Measurements from ENCODE around the gene HMCN1.
"Not testable (repeated sequence)": the region's sequence is repeated elsewhere in the genome, so short reads cannot be mapped to it uniquely, and the experiment has no call there.

The HMCN1 gene

DNA sequence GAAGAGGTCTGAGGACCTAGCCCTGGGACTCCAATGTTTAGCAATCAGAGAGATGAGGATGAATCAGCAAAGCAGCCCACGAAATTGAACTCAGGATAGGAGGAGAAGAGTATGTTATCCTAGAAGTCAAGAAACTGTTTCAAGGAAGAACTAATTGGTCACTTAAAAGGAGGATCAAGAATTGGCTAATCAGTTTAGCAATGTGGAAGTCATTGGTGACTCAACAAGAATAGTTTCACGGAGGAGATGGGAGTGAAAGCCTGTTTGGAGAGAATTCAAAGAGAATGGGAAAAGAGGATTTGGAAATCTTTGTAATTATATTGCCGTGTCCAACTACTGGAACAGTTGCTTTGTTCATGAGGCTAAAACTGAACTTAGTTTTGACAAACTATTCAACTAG lies 7.4 kb downstream of the HMCN1 start:
- DNase-seq (ENCODE audit: low spot score) = no peak

DNA sequence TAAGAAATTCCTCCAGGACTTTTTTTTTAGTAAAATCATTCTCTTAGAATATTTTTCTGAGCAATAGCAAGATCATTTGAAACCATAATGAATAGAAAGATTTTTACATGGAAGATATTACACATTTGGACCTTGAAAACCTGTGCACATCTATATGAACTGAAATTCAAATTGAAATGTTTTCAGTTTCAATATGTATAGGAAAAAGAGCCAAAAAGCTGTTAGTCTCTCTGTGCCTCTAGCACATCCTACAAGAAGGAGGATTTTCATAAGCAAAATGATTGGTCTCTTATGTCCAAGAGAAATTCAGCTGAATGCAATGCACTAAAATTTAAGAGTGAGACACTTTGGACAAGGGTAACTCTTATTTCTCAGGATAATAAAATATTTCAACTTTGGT lies 8.2 kb downstream of the HMCN1 start:
- no peak for DNase-seq (ENCODE audit: low spot score)

DNA sequence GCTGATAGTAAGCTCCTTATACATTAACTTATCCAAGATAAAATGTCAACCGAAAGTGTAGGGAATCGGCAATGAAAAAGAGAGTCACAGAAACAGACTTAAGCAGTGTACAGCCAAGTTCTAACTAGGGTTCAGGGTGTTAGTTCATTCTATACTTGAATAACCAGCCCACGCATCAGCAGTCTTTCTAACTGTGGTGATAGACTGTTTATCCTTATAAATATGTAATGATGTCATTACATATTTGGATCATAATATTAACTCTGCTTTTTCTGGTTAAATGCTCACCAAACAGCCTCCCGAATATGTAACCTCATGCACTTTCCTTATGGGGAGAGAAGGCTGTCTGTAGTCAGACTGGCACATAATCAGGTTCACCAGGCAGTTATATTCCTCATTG lies 11.0 kb downstream of the HMCN1 start:
- DNase-seq (ENCODE audit: low spot score) = no peak

DNA sequence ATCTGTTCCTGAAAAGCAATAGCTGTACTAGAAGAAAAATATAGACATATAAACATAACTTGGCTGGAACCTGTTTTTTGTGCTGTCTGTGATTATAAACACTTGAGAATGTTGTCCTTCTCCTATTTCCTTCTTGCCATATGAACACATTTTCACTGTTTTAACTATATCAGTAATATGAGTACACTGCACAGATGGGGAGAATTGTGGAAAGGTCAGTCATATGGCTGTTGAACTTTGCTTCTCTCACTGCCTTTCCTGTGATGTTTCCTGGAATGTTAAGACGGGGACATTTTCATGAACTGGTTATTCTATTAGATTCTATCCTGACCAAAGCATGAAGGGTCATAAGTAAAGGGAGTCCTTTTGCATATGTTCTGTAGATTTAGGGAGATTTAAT lies 24.9 kb downstream of the HMCN1 start:
- no peak for DNase-seq (ENCODE audit: low spot score)

DNA sequence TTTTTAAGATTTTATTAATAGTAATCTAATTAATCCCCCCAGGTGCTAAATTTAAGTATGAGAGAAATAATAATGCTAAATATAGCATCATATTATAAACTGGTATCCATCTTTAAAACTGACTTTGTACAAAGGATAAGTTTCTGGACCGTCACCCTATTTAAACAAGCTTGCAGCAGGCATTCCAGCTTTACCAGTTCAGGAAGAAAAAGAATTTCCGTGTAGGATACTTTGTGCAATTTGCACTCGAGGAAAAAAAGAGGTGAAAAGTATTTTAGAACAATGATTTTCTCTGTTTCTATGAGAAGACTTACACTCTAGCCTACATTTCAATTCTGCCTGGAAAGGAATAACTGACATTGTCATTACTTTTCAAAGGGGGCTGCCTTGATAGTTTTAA lies 27.6 kb downstream of the HMCN1 start:
- no peak for DNase-seq (ENCODE audit: low spot score)

DNA sequence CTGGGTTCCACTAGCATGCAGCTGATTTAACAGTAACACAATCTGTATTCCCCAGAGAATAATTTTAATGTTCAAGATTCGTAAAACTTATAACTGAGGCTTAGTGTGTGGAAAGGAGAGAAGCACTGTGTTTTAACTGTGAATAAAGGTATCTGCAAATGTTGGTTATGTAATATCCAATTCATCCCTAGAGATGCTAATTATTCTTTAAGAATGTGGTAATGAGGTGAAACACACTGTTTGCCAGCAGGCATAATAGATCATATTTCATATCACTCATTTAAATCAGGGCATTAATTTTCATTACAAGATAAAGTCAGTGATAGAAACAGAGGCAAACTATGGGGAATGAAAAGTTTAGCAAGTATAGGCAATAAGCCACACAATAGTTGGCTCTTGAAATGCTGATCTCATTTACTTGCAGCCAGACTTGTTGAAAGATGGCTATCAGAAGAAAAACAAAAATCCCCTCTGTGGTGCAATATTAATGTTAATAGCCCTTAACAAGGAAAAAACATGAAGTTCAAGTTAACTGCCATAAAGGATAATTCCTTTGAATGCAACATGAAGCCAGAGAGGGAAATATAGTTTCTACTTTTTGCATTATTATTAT lies 33.4 kb downstream of the HMCN1 start:
- no peak for DNase-seq (ENCODE audit: low spot score)

DNA sequence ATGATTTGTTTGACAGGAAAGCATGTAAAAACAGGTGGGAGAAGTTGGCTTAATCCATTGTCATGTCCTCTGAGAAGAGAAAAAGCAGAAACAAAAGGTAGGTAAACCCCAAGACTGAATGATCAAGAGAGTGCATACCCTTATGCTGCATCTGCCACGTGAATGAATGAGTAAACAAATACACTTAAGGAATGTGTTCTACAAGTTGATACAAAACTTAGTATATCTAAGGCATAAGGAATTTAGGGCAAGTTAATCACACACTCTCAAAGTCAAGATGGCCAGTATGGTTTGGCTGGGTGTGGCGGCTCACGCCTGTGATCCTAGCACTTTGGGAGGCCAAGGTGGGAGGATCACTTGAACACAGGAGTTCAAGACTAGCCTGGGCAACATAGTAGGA lies 34.2 kb downstream of the HMCN1 start:
- no peak for DNase-seq (ENCODE audit: low spot score)

DNA sequence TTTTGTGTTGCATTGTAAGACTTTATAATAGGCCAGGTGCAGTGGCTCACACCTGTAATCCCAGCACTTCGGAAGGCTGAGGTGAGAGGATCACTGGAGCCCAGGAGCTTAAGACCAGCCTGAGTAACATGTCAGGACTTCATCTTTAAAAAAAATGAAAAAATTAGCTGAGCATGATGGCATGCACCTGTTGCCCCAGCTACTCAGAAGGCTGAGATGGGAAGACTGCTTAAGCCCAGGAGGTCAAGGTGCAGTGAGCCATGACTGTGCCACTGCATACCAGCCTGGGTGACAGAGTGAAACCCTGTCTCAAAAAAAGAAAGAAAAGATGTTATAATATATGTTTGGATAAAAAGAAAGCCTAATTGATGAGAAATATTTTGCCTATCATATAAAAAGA lies 34.9 kb downstream of the HMCN1 start:
- DNase-seq (ENCODE audit: low spot score) = no peak

- no peak for DNase-seq (ENCODE audit: low spot score)
These were observed 40.2 kb downstream of the HMCN1 start for GRCh38 chr1:185774394-185774793.

- DNase-seq (ENCODE audit: low spot score) = no peak
These were observed 41.3 kb downstream of the HMCN1 start for GRCh38 chr1:185775501-185775900.

DNA sequence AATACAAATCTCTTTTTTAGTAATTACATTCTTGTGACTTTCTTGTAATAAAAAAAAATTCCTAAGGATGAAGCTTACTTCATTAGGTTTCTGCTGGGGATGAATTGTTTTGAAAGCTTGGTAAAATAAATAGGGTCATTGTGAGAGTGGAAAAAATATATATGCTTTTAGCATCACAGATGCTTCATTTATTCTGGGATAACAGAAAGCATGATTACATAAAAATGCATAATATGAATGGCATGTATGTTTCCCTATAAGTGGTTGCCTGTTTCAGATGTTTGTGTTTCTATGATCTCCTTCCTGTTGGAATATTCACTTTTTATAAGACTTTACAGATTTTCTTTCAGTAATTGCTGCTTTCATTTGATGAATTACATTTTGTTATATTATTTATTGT lies 42.3 kb downstream of the HMCN1 start:
- DNase-seq (ENCODE audit: low spot score) = no peak

DNA sequence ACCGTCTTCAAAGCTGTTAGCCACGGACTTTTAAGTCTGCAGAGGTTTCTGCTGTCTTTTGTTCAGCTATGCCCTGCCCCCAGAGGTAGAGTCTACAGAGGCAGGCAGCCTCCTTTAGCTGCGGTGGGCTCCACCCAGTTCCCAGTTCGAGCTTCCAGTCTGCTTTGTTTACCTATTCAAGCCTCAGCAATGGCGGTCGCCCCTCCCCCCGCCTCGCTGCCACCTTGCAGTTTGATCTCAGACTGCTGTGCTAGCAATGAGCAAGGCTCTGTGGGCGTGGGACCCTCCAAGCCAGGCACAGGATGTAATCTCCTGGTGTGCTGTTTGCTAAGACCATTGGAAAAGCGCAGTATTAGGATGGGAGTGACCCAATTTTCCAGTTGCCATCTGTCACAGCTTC lies 49.7 kb downstream of the HMCN1 start:
- not testable (repeated sequence) for DNase-seq (ENCODE audit: low spot score)

GRCh38 chr1:185785586-185785985 lies 51.4 kb downstream of the HMCN1 start:
- DNase-seq (ENCODE audit: low spot score) = no peak

GRCh38 chr1:185786524-185786923 lies 52.3 kb downstream of the HMCN1 start:
- no peak for DNase-seq (ENCODE audit: low spot score)

DNA sequence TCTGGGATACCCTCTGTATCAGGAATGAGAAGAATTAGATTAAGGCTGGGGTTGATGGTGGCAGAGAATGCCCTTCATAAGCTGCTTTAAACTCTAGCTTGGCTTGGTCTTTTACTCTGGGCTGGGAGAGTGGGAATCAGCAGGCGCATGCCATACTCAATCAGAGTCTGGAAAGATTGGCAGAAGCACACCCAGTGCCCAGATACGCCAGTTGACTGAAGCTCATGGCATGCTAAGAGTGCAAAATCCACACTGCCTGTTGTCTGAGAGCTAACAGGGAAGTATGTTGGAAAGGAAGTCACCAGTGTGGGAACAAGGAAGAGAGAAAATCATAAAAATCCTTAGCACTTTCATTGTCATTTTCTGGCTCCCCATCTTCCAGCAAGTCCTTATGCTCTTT lies 53.0 kb downstream of the HMCN1 start:
- no peak for DNase-seq (ENCODE audit: low spot score)

GRCh38 chr1:185788386-185788785 lies 54.2 kb downstream of the HMCN1 start:
- no peak for DNase-seq (ENCODE audit: low spot score)

GRCh38 chr1:185789501-185790193 lies 55.5 kb downstream of the HMCN1 start:
- no peak for DNase-seq (ENCODE audit: low spot score)

- no peak for DNase-seq (ENCODE audit: low spot score)
These were observed 56.1 kb downstream of the HMCN1 start for GRCh38 chr1:185790194-185790735.

- DNase-seq (ENCODE audit: low spot score) = no peak
These were observed 57.8 kb downstream of the HMCN1 start for GRCh38 chr1:185792040-185792439.

DNA sequence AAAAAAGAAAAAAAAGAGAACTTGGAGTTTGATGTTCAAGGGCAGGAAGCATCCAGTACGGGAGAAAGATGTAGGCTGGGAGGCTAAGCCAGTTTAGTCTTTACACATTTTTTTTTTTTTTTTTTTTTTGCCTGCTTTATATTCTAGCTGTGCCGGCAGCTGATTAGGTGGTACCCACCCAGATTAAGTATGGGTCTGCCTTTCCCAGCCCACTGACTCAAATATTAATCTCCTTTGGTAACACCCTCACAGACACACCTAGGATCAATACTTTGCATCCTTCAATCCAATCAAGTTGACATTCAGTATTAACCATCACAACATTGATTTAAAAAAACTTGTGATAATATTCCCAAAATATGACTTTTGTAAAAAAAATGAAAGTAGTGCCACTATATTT lies 60.3 kb downstream of the HMCN1 start:
- DNase-seq (ENCODE audit: low spot score) = not testable (repeated sequence)

DNA sequence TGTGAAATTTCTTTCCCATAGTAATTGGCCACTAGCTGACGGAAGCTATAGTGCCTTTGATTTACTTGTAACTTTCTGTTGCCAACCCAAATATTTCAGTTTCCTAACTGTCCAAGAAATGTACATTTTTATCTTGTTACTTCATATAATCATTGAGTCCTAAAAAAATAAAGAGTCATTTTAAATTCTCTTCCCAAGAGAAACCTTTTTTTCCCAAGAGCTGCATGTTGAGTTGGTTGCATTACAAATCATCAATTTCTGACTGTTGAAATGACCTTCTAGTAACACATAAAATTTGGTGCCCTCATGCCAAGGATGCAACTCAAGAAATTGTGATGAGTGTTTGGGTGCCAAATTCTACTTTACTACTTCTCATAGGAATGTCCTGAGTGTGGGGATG lies 61.0 kb downstream of the HMCN1 start:
- no peak for DNase-seq (ENCODE audit: low spot score)

DNA sequence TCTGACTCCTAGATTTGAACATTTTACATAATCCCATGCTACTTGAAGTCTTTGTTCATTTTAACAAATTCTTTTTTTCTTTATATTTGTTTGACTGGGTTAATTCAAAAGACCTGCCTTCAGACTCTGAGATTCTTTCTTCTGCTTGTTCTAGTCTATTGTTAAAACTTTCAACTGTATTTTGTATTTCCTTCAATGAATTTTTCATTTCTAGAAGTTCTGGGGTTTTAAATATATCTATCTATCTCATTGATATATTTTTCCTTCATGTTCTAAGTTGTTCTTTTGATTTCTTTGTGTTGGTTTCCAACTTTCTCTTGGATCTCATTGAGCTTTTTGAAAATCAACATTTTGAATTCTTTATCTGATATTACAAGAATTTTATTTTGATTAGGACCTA lies 64.3 kb downstream of the HMCN1 start:
- DNase-seq (ENCODE audit: low spot score) = no peak

DNA sequence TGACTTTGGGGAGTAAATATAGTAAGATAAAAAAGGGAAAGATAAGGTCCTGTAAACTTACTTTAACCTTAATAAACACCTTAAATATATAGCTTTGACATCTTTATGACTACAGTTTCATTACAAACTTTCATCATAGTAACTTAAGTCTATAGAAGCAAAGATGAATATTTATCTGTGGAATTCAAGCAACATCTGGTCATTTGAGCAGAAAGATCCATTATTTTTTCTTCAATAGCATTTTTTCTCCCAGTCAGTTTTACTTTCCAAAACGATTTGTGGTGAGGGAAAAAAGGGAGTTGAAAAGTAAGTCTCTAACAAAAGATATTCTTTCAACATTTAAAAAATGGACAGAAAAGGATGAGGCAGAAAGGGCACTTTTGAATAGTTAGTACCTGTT lies 69.0 kb downstream of the HMCN1 start:
- no peak for DNase-seq (ENCODE audit: low spot score)

GRCh38 chr1:185804206-185804605 lies 70.0 kb downstream of the HMCN1 start:
- no peak for DNase-seq (ENCODE audit: low spot score)
